GM23248 (cell line): Measurements from ENCODE around the gene FAM221B. TPM values are rescaled to one million over a fixed set of nuclear protein-coding genes. Genes with fewer than 3 reads are reported as not detected.

Experiments
- DNase-seq: peaks from one replicate; pipeline ENCODE4 v3.0.0-alpha.2; 2015
- H2AFZ ChIP-seq: fragments of 200-600 bp; sonication (generic); 2 replicates; pipeline ENCODE4 v1.6.1; 2016; ENCODE audit warnings: antibody characterized with exemption
- H3F3A ChIP-seq: fragments of 200-600 bp; sonication (generic); 2 replicates; pipeline ENCODE4 v1.6.1; 2016; ENCODE audit warnings: mild to moderate bottlenecking, antibody characterized with exemption, mixed run types; ENCODE audit not compliant: insufficient read depth
- H3K27ac ChIP-seq: fragments of 200-600 bp; sonication (generic); 2 replicates; pipeline ENCODE4 v1.5.1; 2016; ENCODE audit warnings: mild to moderate bottlenecking
- H3K27me3 ChIP-seq: fragments of 200-600 bp; sonication (generic); replicated peaks from 2 replicates; pipeline ENCODE4 v1.6.1; 2016; ENCODE audit warnings: mild to moderate bottlenecking; ENCODE audit not compliant: insufficient read depth
- H3K36me3 ChIP-seq: fragments of 200-600 bp; sonication (generic); 2 replicates; pipeline ENCODE4 v1.6.1; 2016; ENCODE audit warnings: low read depth, mild to moderate bottlenecking
- H3K4me1 ChIP-seq: fragments of 200-600 bp; sonication (generic); 2 replicates; pipeline ENCODE4 v1.6.1; 2016; ENCODE audit warnings: mild to moderate bottlenecking; ENCODE audit not compliant: insufficient read depth
- H3K4me2 ChIP-seq: fragments of 200-600 bp; sonication (generic); one replicate; pipeline ENCODE4 v1.6.1; 2016; ENCODE audit warnings: mild to moderate bottlenecking; ENCODE audit not compliant: unreplicated experiment
- H3K4me3 ChIP-seq: fragments of 200-600 bp; sonication (generic); 2 replicates; pipeline ENCODE4 v1.5.1; 2016; ENCODE audit warnings: mild to moderate bottlenecking
- H3K79me2 ChIP-seq: fragments of 200-600 bp; sonication (generic); 2 replicates; pipeline ENCODE4 v1.6.1; 2016; ENCODE audit warnings: mild to moderate bottlenecking; ENCODE audit not compliant: insufficient read depth
- H3K9ac ChIP-seq: fragments of 200-600 bp; sonication (generic); 2 replicates; pipeline ENCODE4 v1.6.1; 2016; ENCODE audit warnings: mild to moderate bottlenecking
- H3K9me2 ChIP-seq: fragments of 200-600 bp; sonication (generic); 2 replicates; pipeline ENCODE4 v1.6.1; 2016; ENCODE audit warnings: mixed run types, mild to moderate bottlenecking, moderate library complexity; ENCODE audit not compliant: insufficient read depth
- H3K9me3 ChIP-seq: fragments of 200-600 bp; sonication (generic); one replicate; pipeline ENCODE4 v1.6.1; 2017; ENCODE audit warnings: low read depth
- H4K20me1 ChIP-seq: fragments of 200-600 bp; sonication (generic); 2 replicates; pipeline ENCODE4 v1.6.0; 2016; ENCODE audit not compliant: insufficient read depth
- EZH2 ChIP-seq: fragments of 200-600 bp; sonication (generic); IDR thresholded peaks from 2 replicates; pipeline ENCODE4 v1.6.1; 2018; ENCODE audit warnings: antibody characterized with exemption, mild to moderate bottlenecking; ENCODE audit not compliant: insufficient read depth, poor library complexity, severe bottlenecking
- EZH2phosphoT487 ChIP-seq: fragments of 200-600 bp; sonication (generic); IDR thresholded peaks from 2 replicates; pipeline ENCODE4 v1.6.1; 2018; ENCODE audit warnings: antibody characterized with exemption, moderate library complexity, mild to moderate bottlenecking, low read depth; ENCODE audit not compliant: insufficient read depth
- WGBS, 2 experiments: methylation state at CpG; one replicate each; pipeline ENCODE4 v1.1.6; 2015 to 2017; ENCODE audit warnings: low lambda C conversion rate in 2 of 2, low coverage in 1 of 2; ENCODE audit errors: missing lambda C conversion rate in 2 of 2; 5-methylcytosine and 5-hydroxymethylcytosine counted together
- in situ Hi-C: fragments of 300-500 bp; cut with MboI; formaldehyde crosslinking; loops from 2 replicates; pipeline ENCODE4 v1.15.0; 2020
- polyA plus RNA-seq: library from polyadenylated mRNA; unstranded; fragments of >200 nt; fragmentation: Nextera tagmentation; extraction: Ambion mirVana; gene quantifications from 2 replicates; pipeline ENCODE4 v1.2.1, GENCODE V29; 2016
- total RNA-seq: library from RNA; depleted of rRNA; stranded (reverse); fragments of >200 nt; shearing (Covaris generic); gene quantifications from 2 replicates; pipeline ENCODE4 v1.2.3, GENCODE V29; 2014

FAM221B gene
- total and polyA plus RNA-seq, 2 experiments from 2014 or later: not detected

- peaks cover 2% of the 10 kb centered on the region; the same call in 1 of the 2 replicates for H3K79me2 ChIP-seq
- H3F3A ChIP-seq: no peaks in the 10 kb centered on the region
- TF ChIP-seq EZH2phosphoT487: no peak
- TF ChIP-seq EZH2: no peak
- H3K36me3 ChIP-seq: no peaks in the 10 kb centered on the region
- no peak overlapping the region for H3K4me2 ChIP-seq
- in situ Hi-C loops: no loop called here
- WGBS, 2 experiments: 76 to 78% methylated on average over 2 of the region's 2 CpGs
- no peak for DNase-seq
- no peaks in the 10 kb centered on the region for H3K4me1 ChIP-seq
- H3K9me3 ChIP-seq: no peaks in the 10 kb centered on the region
- H4K20me1 ChIP-seq: no peaks in the 10 kb centered on the region
- H3K9ac ChIP-seq: no peak overlapping the region
- no peaks in the 10 kb centered on the region for H3K27me3 ChIP-seq
- H3K27ac ChIP-seq: no peak overlapping the region
- H3K9me2 ChIP-seq: no peaks in the 10 kb centered on the region
- H3K4me3 ChIP-seq: no peak overlapping the region
- H2AFZ ChIP-seq: no peak overlapping the region
Observed at GRCh38 chr9:35835766-35836165, 7.2 kb upstream of the FAM221B start.

- no peak for TF ChIP-seq EZH2phosphoT487
- no peak for TF ChIP-seq EZH2
- in situ Hi-C loops: no loop called here
Observed at GRCh38 chr9:35835216-35835632, 6.7 kb upstream of the FAM221B start.

GRCh38 chr9:35834260-35835215, 6.0 kb upstream of the FAM221B start:
- Histone ChIP-seq H3F3A (no peaks in the 10 kb centered on the region), H3K4me1 (peaks cover 6% of the 10 kb centered on the region), H4K20me1 (no peaks in the 10 kb centered on the region), H3K27me3 (no peaks in the 10 kb centered on the region), H2AFZ (no peak overlapping the region), H3K9me2 (no peaks in the 10 kb centered on the region), H3K9ac (no peak overlapping the region), H3K4me3 (no peak overlapping the region), H3K27ac (no peak overlapping the region), H3K9me3 (no peaks in the 10 kb centered on the region), H3K36me3 (no peaks in the 10 kb centered on the region), H3K79me2 (peaks cover 10% of the 10 kb centered on the region; the same call in 1 of the 2 replicates), H3K4me2 (no peak overlapping the region)
- in situ Hi-C loops: no loop called here
- TF ChIP-seq EZH2phosphoT487 (no peak), EZH2 (no peak)
- 82 to 87% methylated on average over 14 of the region's 14 CpGs for WGBS, 2 experiments
- DNase-seq: no peak

More at GRCh38 chr9:35835216-35835632, 6.7 kb upstream of the FAM221B start:
- H3K27me3 ChIP-seq: no peaks in the 10 kb centered on the region
- no peak overlapping the region for H2AFZ ChIP-seq
- no peaks in the 10 kb centered on the region for H3F3A ChIP-seq
- no peaks in the 10 kb centered on the region; the same call in 1 of the 2 replicates for H3K4me1 ChIP-seq
- no peak overlapping the region for H3K4me3 ChIP-seq
- peak; percentile 31 for DNase-seq
- H3K27ac ChIP-seq: no peak overlapping the region
- H3K9ac ChIP-seq: no peak overlapping the region
- WGBS, 2 experiments: 88 to 94% methylated on average over 3 of the region's 3 CpGs
- H3K79me2 ChIP-seq: peaks cover 8% of the 10 kb centered on the region; the same call in 1 of the 2 replicates
- H3K9me3 ChIP-seq: no peaks in the 10 kb centered on the region
- no peak overlapping the region for H3K4me2 ChIP-seq
- no peaks in the 10 kb centered on the region for H3K36me3 ChIP-seq
- H3K9me2 ChIP-seq: no peaks in the 10 kb centered on the region
- no peaks in the 10 kb centered on the region for H4K20me1 ChIP-seq

GRCh38 chr9:35832814-35833213, 4.3 kb upstream of the FAM221B start:
- Histone ChIP-seq H3F3A (no peaks in the 10 kb centered on the region), H4K20me1 (no peaks in the 10 kb centered on the region), H3K9ac (no peak overlapping the region), H3K79me2 (peaks cover 10% of the 10 kb centered on the region; the same call in 1 of the 2 replicates), H2AFZ (no peak overlapping the region), H3K9me2 (no peaks in the 10 kb centered on the region), H3K4me3 (no peak overlapping the region), H3K36me3 (no peaks in the 10 kb centered on the region), H3K27me3 (no peaks in the 10 kb centered on the region), H3K4me1 (peaks cover 10% of the 10 kb centered on the region), H3K27ac (no peak overlapping the region), H3K9me3 (no peaks in the 10 kb centered on the region), H3K4me2 (no peak overlapping the region)
- in situ Hi-C loops: no loop called here
- no peak for DNase-seq
- 76 to 78% methylated on average over 5 of the region's 5 CpGs for WGBS, 2 experiments
- TF ChIP-seq EZH2phosphoT487 (no peak), EZH2 (no peak)
